GM13977 (cell line): Measurements from ENCODE around the gene STT3B.

Experiments
- DNase-seq: peaks from one replicate; pipeline ENCODE4 v3.0.0; 2012; ENCODE audit warnings: low spot score
- in situ Hi-C: fragments of 300-500 bp; cut with MboI; formaldehyde crosslinking; loops from one replicate; pipeline ENCODE4 v1.12.0; 2022; ENCODE audit warnings: low sequenced_read_pairs, low pct_unique_long_range_greater_than_20kb, mixed read lengths, inconsistent platforms; ENCODE audit not compliant: unreplicated experiment
- TF ChIP-seq, protein P1 (sequence below): IDR thresholded peaks from 2 replicates; pipeline ENCODE4 v1.5.1; 2012; ENCODE audit warnings: mild to moderate bottlenecking, control low read depth; ENCODE audit not compliant: insufficient read depth; ENCODE audit errors: extremely low read depth, missing control alignments

STT3B gene

DNA sequence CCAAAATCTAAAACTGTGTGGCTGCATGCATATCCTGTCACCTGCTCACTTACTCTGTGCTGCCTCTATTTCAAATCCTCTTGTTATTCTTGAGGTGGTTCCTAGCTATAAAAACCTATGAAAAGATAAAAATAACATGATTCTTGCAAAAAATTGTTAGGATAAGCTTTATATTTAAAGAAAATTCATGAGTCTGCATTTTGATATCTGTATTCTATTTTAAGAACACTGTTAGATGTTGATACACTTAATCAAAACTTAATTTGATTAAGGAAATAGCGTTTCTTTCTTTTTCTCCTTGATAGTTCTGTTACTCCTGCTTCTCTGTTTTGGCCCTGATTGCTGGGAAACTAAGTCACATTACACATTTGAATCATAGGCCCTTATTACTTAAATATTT lies 22.5 kb downstream of the STT3B start:
- TF ChIP-seq, protein P1, sequence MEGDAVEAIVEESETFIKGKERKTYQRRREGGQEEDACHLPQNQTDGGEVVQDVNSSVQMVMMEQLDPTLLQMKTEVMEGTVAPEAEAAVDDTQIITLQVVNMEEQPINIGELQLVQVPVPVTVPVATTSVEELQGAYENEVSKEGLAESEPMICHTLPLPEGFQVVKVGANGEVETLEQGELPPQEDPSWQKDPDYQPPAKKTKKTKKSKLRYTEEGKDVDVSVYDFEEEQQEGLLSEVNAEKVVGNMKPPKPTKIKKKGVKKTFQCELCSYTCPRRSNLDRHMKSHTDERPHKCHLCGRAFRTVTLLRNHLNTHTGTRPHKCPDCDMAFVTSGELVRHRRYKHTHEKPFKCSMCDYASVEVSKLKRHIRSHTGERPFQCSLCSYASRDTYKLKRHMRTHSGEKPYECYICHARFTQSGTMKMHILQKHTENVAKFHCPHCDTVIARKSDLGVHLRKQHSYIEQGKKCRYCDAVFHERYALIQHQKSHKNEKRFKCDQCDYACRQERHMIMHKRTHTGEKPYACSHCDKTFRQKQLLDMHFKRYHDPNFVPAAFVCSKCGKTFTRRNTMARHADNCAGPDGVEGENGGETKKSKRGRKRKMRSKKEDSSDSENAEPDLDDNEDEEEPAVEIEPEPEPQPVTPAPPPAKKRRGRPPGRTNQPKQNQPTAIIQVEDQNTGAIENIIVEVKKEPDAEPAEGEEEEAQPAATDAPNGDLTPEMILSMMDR, result no peak
- in situ Hi-C loops, result no loop called here
- DNase-seq, result no peak

DNA sequence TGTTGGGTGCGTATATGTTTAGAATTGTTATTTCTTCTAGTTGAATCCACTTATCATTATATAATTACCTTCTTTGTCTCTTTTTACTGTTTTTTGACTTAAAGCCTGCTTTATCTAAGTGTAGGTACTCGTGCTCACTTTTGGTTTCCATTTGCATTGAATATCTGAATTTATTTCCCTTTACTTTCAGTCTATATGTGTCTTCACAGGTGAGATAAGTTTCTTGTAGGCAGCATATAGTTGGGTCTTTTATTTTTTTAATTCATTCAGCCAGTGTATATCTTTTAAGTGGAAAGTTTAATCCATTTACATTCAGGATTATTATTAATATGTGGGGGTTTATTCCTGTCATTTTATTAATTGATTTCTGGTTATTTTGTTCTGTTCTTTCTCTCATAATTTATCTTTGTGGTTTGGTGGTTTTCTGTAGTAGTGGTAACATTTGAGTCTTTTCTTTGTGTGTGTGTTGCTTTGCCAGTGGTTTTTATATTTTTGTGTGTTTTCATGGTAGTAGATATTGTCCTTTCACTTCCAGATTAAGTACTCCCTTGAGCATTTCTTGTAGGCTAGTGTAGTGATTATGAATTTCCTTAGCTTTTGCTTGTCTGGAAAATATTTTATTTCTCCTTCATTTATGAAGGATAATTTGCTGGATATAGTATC lies 27.3 kb downstream of the STT3B start:
- in situ Hi-C loops, result no loop called here

DNA sequence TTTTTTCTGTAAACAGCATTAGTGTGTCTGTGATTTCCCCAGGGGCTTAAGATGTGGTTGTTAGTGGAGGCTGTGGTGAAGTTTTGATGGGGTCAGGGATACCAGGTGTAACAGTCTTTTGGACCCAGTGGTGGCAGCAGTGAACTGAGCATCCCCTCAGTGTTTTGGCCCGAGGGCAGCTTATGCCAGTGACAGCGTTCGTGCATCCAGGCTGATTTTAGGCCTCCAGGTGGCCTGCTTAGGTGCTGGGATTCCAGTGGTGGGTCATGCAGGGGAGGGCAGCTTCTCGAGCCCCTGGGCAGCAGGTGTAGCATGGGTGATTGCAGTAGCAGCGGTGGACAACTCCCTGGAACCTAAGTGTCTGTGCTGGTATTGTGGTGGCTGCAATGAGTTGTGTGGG lies 29.2 kb downstream of the STT3B start:
- in situ Hi-C loops, result no loop called here
- TF ChIP-seq, protein P1, result no peak
- DNase-seq, result no peak

More for the DNA sequence above, 27.3 kb downstream of the STT3B start:
- TF ChIP-seq, protein P1, result no peak
- no peak for DNase-seq

DNA sequence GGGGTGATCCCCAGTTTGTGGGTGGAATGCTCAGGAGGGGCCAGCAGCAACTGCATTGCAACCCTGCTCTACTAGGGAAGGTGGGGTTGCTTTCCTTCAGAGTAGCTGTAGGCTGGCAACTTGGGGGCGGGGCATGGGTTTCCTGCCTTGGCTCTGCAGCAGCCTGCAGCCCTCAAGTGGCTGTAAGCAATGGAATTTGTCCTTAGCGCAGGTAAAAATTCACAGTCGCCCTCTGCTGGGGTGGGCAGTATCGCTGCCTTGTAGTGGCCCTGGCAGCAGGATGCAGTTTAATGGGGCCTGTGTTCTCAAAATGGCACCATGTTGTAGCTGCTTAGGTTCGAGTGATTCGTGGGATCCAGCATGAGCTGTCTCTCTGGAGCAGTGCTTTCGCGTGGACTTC lies 29.8 kb downstream of the STT3B start:
- TF ChIP-seq, protein P1, result no peak
- DNase-seq, result no peak
- in situ Hi-C loops, result no loop called here

DNA sequence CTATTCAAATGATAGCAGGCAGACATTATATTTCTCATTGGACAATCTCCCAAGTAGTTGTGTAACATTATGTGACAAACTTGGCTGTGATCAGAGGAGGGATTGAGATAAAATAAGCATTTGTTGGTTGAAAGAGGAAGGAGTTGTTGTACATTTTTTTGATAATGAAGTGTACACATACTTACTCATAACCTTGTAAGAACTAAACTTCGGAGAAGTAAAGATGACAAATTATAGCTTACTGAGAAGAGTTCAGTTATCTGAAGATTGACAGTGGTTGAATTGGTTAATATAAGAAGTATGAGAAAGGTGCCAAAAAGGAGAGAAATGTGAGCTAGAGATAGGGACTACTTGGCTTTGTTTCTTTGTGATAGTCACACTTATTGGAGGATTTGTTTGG lies 32.6 kb downstream of the STT3B start:
- in situ Hi-C loops, result no loop called here
- DNase-seq, result no peak
- TF ChIP-seq, protein P1, result no peak

DNA sequence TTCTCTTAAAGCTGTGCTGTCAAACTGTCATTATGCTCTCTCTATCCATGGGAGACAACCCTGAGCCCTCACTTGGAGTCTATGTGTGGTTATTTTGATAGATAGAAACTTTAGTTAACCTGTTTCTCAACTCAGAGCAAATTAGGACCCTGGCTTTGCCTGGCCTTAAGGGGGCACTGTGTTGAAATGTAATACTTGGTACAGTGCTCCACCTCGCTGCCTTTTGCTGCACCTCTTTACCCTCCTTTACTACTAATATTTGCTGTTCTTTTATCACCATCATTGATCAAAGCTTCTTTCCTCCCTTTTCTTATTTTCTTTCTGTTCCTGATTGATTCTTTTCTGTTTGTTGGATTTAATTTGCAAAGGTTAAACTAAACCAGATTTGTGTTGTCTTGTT lies 34.3 kb downstream of the STT3B start:
- DNase-seq, result no peak
- in situ Hi-C loops, result no loop called here
- TF ChIP-seq, protein P1, result peak; percentile 38
